CD4-positive, alpha-beta T cell treated with Interleukin-10 for 1 hour (primary cell): ENCODE measurements around the gene ITGA8.
"Not testable (repeated sequence)": the region's sequence is repeated elsewhere in the genome, so short reads cannot be mapped to it uniquely, and the experiment has no call there.

Source experiments
- DNase-seq: peaks from one replicate; pipeline ENCODE4 v3.0.0-alpha.2; 2020

Gene ITGA8

GRCh38 chr10:15672469-15672868 lies 47.3 kb downstream of the ITGA8 start:
- no peak for DNase-seq

DNA sequence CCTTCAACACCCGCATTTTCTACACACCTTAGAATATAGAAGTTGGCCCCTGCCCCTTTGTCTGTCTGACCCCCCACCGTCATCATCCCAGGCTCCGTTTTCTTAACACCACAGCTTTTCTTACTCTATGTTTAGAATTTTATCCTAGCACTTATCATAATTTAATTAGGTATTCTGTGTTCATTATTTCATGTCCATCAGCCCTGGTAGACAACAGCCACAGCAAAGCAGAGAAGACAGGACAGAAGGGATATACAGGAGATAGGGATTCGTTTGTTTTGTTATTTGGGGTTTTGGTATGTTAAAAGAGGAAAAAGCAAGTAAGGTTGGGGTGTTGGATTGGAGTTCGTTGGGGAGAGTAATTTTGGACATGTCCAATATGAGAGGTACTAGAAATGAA lies 48.8 kb downstream of the ITGA8 start:
- DNase-seq: no peak

DNA sequence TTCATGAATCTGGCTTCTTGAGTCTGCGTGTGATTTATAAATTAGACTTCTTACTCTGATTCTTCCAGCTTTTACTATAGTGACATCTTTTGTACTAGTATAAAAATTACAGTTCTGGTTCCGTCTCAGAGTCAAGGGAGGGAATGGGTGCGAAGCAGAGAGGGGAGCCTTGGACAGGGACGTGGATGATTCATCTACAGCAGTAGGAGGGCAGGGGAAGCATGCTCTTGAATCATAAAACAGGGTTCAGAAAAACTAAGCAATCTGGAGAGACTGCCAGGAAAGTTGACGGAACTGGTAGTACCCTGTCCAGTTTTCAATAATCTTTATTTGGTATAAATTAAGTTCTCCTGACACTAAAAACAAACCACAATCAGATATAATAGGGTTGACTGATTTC lies 58.1 kb downstream of the ITGA8 start:
- DNase-seq: no peak

- DNase-seq: no peak
These were observed 58.7 kb downstream of the ITGA8 start for GRCh38 chr10:15660990-15661389.

DNA sequence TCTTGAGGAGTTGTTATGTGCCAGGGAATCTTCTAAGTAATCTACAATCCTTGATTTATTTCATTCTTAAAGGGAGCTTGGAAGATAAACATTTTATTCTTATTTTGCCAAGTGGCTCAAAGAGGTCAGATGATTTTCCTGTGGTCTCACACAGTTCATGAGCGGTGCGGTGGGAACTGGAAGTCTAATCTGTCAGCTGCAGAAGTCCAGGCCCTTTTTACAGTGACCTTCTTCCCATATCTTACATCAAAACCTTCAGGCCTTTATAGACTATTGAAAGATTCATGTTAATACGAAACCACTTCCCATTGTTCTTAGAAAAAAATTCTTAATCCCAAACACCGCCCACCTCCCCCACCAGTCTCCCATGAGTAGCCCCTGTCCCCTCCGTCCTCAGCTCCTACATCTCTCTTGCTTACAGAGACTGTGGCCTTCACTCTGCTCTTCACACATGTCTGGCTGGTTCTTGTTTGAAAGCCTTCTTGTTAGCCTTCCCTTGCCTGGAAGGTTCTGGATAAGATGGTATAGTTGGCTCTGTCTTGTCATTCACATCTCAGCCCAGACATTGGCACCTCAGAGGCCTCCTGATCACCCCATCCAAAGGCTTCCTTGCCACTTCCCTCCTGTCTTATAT lies 61.5 kb downstream of the ITGA8 start:
- no peak for DNase-seq

DNA sequence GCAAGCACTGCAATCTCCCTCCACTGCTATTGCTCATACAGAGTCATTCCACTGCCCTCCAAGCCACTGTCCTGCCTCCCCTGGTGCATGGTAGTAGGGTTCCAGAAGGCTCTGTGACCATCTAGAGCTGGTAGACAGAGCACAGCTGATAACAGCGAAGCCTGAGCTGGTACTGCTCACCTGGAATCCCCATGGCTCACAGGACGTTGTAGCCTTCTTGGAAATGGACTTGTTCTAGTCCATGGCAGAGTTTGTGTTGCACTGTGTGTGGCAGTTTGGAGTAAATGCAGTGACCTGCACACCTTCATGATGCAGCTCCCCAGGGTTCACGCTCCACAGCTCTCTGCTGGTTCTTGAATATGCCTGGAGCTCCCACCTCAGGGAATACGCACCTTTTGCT lies 67.0 kb downstream of the ITGA8 start:
- no peak for DNase-seq

GRCh38 chr10:15652117-15652516 lies 67.6 kb downstream of the ITGA8 start:
- no peak for DNase-seq

GRCh38 chr10:15651175-15651574 lies 68.5 kb downstream of the ITGA8 start:
- no peak for DNase-seq

GRCh38 chr10:15642095-15642494 lies 77.6 kb downstream of the ITGA8 start:
- DNase-seq: no peak

- DNase-seq: no peak
These were observed 79.1 kb downstream of the ITGA8 start for GRCh38 chr10:15640536-15641085.

DNA sequence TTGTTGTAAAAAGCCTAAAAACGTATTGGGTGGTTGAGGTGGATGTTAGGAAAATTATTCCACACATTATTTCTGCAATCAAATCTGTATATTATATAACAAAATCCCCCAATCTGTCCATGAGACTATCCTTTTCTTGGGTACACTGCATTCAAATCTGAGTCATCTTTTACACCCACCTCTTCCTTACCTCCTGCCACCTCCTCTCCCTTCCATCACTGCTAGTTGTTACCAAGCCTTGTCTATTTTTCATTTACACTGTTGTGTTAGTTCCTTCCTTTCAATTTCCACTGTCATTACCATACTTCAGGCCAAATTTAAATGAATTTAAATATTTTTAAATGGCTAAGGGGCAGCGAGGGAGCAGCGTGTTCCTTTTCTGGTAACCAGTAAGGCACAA lies 83.3 kb downstream of the ITGA8 start:
- DNase-seq: no peak

GRCh38 chr10:15632456-15633091 lies 87.1 kb downstream of the ITGA8 start:
- DNase-seq: no peak

DNA sequence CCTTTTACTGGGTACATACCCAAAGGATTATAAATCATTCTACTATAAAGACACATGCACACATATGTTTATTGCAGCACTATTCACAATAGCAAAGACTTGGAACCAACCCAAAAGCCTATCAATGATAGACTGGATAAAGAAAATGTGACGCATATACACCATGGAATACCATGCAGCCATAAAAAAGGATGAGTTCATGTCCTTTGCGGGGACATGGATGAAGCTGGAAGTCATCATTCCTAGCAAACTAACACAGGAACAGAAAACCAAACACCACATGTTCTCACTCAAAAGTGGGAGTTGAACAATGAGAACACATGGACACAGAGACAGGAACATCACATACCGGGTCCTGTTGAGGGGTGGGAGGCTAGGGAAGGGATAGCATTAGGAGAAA lies 88.5 kb downstream of the ITGA8 start:
- DNase-seq: not testable (repeated sequence)

- no peak for DNase-seq
These were observed 89.4 kb downstream of the ITGA8 start for GRCh38 chr10:15630353-15630752.

GRCh38 chr10:15627617-15628196 lies 92.0 kb downstream of the ITGA8 start:
- no peak for DNase-seq

DNA sequence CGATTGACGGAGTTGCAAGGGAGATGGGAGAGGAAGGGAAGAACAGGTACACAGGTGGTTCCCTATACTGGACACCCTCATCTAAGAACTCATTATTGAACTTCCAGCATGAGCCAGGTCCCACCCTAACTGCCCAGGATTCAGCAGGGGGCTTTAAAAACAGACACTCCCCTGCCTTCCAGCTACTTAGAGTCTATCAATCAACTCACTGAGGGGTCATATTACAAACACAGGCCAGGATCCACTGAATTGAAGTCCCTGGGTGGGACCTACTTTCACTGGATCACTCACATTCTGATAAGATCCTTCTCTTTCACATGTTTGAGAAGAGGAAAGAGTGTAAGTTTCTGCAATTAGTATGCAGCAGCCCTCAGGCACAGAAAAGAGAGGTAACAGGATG lies 92.8 kb downstream of the ITGA8 start:
- no peak for DNase-seq

DNA sequence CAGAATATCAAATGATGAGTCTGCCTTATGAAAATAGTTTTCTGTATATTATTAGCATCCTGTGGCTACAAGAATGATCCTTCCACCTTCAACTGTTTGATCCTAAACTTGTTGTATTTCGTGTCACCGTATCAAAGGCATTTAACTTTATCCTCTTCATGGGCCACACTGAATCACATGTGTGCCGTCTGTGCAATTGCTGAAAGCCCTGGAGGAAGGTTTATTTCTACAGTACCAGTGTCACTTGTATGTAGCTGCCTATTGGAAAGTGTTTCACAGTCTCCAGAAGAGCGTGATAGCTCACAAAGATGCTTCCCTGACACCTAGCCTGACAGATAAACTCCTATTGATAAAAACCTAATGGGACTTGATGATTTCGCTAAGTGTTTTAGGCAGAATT lies 94.5 kb downstream of the ITGA8 start:
- DNase-seq: no peak

DNA sequence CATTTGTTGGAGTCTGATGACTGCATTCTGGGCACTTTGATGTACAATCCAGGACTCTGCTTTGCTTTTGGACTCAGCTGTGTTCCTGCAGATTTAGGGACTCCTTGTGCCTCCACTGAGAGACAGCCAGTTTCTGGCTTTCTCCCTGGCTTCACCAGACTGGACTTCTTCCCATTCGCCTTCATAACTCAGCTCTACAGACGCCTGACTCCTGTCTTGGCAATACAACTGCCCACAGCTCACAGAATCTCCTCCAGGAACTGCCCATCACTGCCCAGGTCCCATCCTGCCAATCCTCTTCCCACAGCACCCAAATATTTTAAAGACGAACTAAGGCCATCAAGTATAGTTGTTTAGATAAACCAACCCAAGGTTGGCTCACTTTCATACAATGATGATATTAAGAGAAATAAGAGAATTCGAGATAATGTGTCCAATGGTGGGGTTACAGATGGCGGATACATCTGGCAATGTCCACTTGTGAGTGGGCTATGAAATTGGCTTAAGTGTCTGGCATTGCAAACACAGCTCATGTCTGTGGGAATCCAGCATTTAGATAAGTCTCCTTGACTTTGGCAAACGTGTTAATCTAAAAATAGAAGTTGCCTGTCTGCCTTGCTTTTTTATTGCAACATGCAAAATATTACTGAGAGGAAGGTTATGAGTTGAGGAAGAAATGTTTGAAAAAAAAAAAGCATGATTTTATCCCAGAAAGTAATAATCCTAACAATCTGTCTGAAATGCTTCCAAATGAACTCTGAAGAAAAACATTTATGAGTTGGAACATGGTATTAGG lies 95.1 kb downstream of the ITGA8 start:
- no peak for DNase-seq

- DNase-seq: no peak
These were observed 98.7 kb downstream of the ITGA8 start for GRCh38 chr10:15620836-15621515.

DNA sequence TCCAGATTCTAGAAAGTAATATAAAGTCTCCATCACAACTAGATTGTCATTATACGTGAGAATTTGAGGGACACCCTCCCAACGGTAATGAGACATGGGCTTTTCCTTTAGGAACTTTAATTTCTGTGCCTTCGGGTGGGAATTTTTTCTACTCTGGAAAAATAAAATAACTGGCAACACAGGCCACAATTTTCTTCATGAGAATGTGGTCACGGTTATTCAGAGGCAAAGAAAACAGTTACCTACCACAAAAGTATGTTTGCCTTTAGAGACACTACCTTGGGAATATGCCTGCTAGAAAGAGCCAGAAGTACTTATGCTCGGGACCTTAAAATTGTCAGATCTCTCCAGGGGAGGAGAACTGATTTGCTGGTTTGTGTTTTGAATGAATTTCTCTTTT lies 99.4 kb downstream of the ITGA8 start:
- no peak for DNase-seq

DNA sequence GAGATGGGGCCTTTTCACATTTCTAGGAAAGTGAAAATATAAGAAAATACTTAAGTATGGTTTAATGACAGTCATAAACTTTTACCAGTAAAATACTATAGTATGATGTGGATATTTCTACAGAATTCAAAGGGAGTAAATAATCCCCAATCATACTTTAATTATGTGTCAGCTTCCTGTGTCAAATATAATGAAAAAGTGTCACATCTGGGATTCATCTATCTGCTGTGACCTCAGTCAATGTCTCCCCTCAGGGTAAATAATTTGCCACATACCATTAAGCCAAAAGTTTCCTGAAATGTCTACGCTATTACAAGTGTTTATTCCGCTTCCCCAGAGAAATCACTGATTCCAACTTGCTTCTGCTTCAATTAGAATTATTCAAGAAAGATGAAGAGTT lies 110.5 kb downstream of the ITGA8 start:
- DNase-seq: no peak

- DNase-seq: no peak
These were observed 113.3 kb downstream of the ITGA8 start for GRCh38 chr10:15606377-15606776.
